IMR-90 (cell line): ENCODE results near the gene PROSER2. TPM values are rescaled to one million over a fixed set of nuclear protein-coding genes. Genes with fewer than 3 reads are reported as not detected.
A peak's percentile ranks its signal among the peaks of the same experiment; 100 is the strongest.

ENCODE experiments used
- ATAC-seq: fragments of 200-7000 bp; cut with Tn5 transposase; 2 replicates; pipeline ENCODE4 v1.9.1; 2020; ENCODE audit warnings: low read depth, mild to moderate bottlenecking, moderate library complexity
- BruUV-seq: library from RNA; stranded (reverse); fragments of 400-500 nt; replicated peaks from 2 replicates; lab custom pipeline; 2021; lab: Mats Ljungman, UMichigan
- CTCF ChIA-PET: fragments of 300-600 bp; formaldehyde crosslinking; extraction: SDS; loops from one replicate; lab custom pipeline; 2021; ENCODE audit warnings: antibody characterized with exemption; lab: Yijun Ruan, JAX
- POLR2A ChIA-PET: fragments of 300-600 bp; sonication (Branson Sonifier 250); formaldehyde crosslinking; loops from one replicate; lab custom pipeline; 2022; ENCODE audit warnings: antibody characterized with exemption; ENCODE audit not compliant: unreplicated experiment; lab: Charles Lee
- DNase-seq: peaks from one replicate; pipeline ENCODE4 v3.0.0; 2013
- H2AFZ ChIP-seq: replicated peaks from 2 replicates; pipeline ENCODE3; 2013; ENCODE audit warnings: low read length, mild to moderate bottlenecking; ENCODE audit not compliant: poor library complexity
- H2AK5ac ChIP-seq: 2 replicates; pipeline ENCODE4 v1.6.1; 2013; ENCODE audit warnings: low read depth, low read length, inconsistent platforms
- H2AK9ac ChIP-seq: replicated peaks from 2 replicates; pipeline ENCODE3; 2013; ENCODE audit warnings: mild to moderate bottlenecking, low read depth, low read length, moderate library complexity; ENCODE audit not compliant: poor library complexity
- H2BK120ac ChIP-seq: 2 replicates; pipeline ENCODE4 v1.6.1; 2013; ENCODE audit warnings: low read depth, low read length, inconsistent platforms
- H2BK15ac ChIP-seq: 3 replicates; pipeline ENCODE4 v1.6.1; 2013; ENCODE audit warnings: low read depth, low read length, inconsistent platforms
- H2BK20ac ChIP-seq: 2 replicates; pipeline ENCODE4 v1.6.1; 2013; ENCODE audit warnings: low read depth, mild to moderate bottlenecking, inconsistent platforms, low read length, moderate library complexity
- H2BK5ac ChIP-seq: 2 replicates; pipeline ENCODE4 v1.6.1; 2013; ENCODE audit warnings: mild to moderate bottlenecking, low read depth, low read length, inconsistent platforms; ENCODE audit not compliant: poor library complexity, severe bottlenecking
- H3K14ac ChIP-seq: replicated peaks from 2 replicates; pipeline ENCODE4 v1.6.1; 2013; ENCODE audit warnings: low read depth, low read length, inconsistent platforms
- H3K18ac ChIP-seq: 2 replicates; pipeline ENCODE4 v1.6.1; 2013; ENCODE audit warnings: low read depth, low read length, control low read depth
- H3K23ac ChIP-seq: 2 replicates; pipeline ENCODE4 v1.6.1; 2013; ENCODE audit warnings: low read depth, low read length, inconsistent platforms
- H3K27ac ChIP-seq: 2 replicates; pipeline ENCODE4 v1.5.1; 2013; ENCODE audit warnings: mild to moderate bottlenecking, control low read depth, low read length; ENCODE audit not compliant: insufficient read depth
- H3K27me3 ChIP-seq: 2 replicates; pipeline ENCODE4 v1.6.1; 2013; ENCODE audit warnings: low read length; ENCODE audit not compliant: control insufficient read depth, insufficient read depth
- H3K36me3 ChIP-seq: 2 replicates; pipeline ENCODE4 v1.6.1; 2013; ENCODE audit warnings: low read length, mixed read lengths; ENCODE audit not compliant: control insufficient read depth, insufficient read depth
- H3K4ac ChIP-seq: 2 replicates; pipeline ENCODE4 v1.6.1; 2013; ENCODE audit warnings: low read depth, low read length, inconsistent platforms
- H3K4me1 ChIP-seq: 2 replicates; pipeline ENCODE4 v1.6.1; 2013; ENCODE audit warnings: low read length, mixed read lengths; ENCODE audit not compliant: control insufficient read depth, insufficient read depth
- H3K4me2 ChIP-seq: 2 replicates; pipeline ENCODE4 v1.6.1; 2013; ENCODE audit warnings: low read depth, mild to moderate bottlenecking, control low read depth, low read length, moderate library complexity
- H3K4me3 ChIP-seq: 2 replicates; pipeline ENCODE4 v1.5.1; 2013; ENCODE audit warnings: low read depth, mild to moderate bottlenecking, control low read depth, low read length, moderate library complexity; ENCODE audit not compliant: insufficient read depth
- H3K56ac ChIP-seq: 2 replicates; pipeline ENCODE4 v1.6.1; 2013; ENCODE audit warnings: low read length, inconsistent platforms; ENCODE audit not compliant: insufficient read depth; ENCODE audit errors: extremely low read depth
- H3K79me1 ChIP-seq, 2 experiments: 2 replicates each; pipeline ENCODE4 v1.6.1; 2013; ENCODE audit warnings: low read length in 2 of 2, inconsistent platforms in 1 of 2, low read depth in 1 of 2
- H3K9ac ChIP-seq: 2 replicates; pipeline ENCODE4 v1.6.1; 2013; ENCODE audit warnings: low read depth, low read length, control low read depth
- H3K9me1 ChIP-seq: 2 replicates; pipeline ENCODE4 v1.6.1; 2013; ENCODE audit warnings: low read length, inconsistent platforms; ENCODE audit not compliant: insufficient read depth
- H3K9me3 ChIP-seq: 2 replicates; pipeline ENCODE4 v1.6.1; 2013; ENCODE audit warnings: low read length; ENCODE audit not compliant: control insufficient read depth, insufficient read depth
- H4K20me1 ChIP-seq: 2 replicates; pipeline ENCODE4 v1.6.1; 2013; ENCODE audit warnings: low read length, inconsistent platforms; ENCODE audit not compliant: insufficient read depth
- H4K5ac ChIP-seq: 2 replicates; pipeline ENCODE4 v1.6.1; 2013; ENCODE audit warnings: mild to moderate bottlenecking, low read depth, low read length, control low read depth
- H4K8ac ChIP-seq, 2 experiments: 2 replicates each; pipeline ENCODE4 v1.6.1; 2013; ENCODE audit warnings: low read depth in 2 of 2, low read length in 2 of 2, control low read depth in 1 of 2, inconsistent platforms in 1 of 2
- H4K91ac ChIP-seq: 2 replicates; pipeline ENCODE4 v1.6.1; 2013; ENCODE audit warnings: low read depth, low read length, inconsistent platforms; ENCODE audit not compliant: insufficient read depth
- BHLHE40 ChIP-seq: fragments of 150-350 bp; IDR thresholded peaks from 2 replicates; pipeline ENCODE4 v1.6.1; 2016; ENCODE audit warnings: mild to moderate bottlenecking, low read depth, low read length
- MAFK ChIP-seq: IDR thresholded peaks from 2 replicates; pipeline ENCODE4 v1.6.1; 2012; ENCODE audit warnings: low read depth, low read length, improper control_type of control experiment
- SMC3 ChIP-seq: fragments of 150-350 bp; IDR thresholded peaks from 2 replicates; pipeline ENCODE4 v1.6.1; 2016; ENCODE audit warnings: low read depth, mild to moderate bottlenecking, antibody characterized with exemption, low read length, moderate library complexity
- WGBS, 2 experiments: methylation state at CpG; one replicate each; pipeline versions ENCODE4 v1.1.5 to v1.1.7; 2013; ENCODE audit warnings: missing lambda C conversion rate in 2 of 2; ENCODE audit not compliant: insufficient read length in 1 of 2; ENCODE audit errors: extremely low coverage in 2 of 2; 5-methylcytosine and 5-hydroxymethylcytosine counted together
- dilution Hi-C: fragments of 300-500 bp; cut with HindIII; formaldehyde crosslinking; loops from one replicate; pipeline ENCODE4 v1.14.3; 2018; ENCODE audit warnings: low sequenced_read_pairs; ENCODE audit not compliant: unreplicated experiment
- in situ Hi-C: fragments of 300-500 bp; cut with MboI; formaldehyde crosslinking; loops from 3 replicates; pipeline ENCODE4 v1.14.3; 2019; ENCODE audit warnings: low sequenced_read_pairs, inconsistent platforms, mixed read lengths
- intact Hi-C: fragments of 100-400 bp; cut with micrococcal nuclease; formaldehyde crosslinking; loops from 2 replicates; pipeline ENCODE4 v1.10.0; 2022
- polyA plus RNA-seq, 3 experiments: library from polyadenylated mRNA; depleted of rRNA; stranded (reverse); fragments of >200 nt; gene quantifications; 2 replicates each; pipeline ENCODE4 v1.2.3, GENCODE V29; 2012; ENCODE audit warnings: low replicate concordance in 1 of 3
- total RNA-seq: library from RNA; depleted of rRNA; stranded (reverse); fragments of >200 nt; gene quantifications from 2 replicates; pipeline ENCODE4 v1.2.3, GENCODE V29; 2012

The PROSER2 gene
- total and polyA plus RNA-seq, 2 of the 4 experiments (the other 2 are of a cell fraction) = 1.4 to 2.0 TPM

DNA sequence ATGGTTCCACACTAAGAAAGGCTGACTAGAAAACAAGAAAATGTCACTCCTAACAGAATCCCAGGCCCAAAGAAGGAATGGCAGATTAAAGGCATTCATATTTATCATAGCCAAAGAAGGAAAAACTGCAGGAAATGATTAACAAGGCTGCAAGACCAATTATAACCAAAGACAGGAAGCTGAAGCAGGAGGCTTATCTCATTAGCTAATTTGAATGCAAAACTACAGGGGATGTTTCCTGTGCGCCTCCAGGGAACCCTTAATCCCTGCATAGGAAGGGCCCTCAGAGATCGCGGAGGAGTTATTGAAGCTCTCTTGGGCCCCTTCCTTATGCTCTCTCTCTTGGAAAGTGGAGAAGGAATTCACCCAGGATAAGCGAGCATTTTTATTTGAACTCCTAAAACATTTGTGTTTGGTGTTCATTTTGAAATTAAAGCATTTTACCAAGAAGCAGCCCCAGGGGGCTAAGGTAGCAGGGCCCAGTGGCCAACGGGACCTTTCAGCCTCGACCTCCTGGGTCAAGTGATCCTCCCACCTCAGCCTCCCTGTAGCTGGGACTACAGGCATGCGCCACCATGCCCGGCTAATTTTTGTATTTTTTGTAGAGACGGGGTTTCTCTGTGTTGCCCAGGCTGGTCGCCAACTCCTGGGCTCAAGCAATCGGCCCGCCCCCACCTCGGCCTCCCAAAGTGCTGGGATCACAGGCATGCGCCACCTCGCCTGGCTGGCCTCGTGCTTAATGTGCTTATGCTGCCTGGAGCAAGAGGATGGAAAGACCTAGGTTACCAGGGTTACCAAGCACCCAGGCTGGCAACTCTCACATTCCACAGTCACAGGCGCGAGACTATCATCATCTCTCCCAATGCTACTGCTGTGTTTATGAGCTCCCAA lies 24.1 kb upstream of the PROSER2 start:
- ATAC-seq = no peak
- Histone ChIP-seq H2AK5ac (no peak overlapping the region), H3K9me1 (peaks cover 17% of the 10 kb centered on the region), H3K27ac (no peak overlapping the region), H3K4me3 (no peak overlapping the region), H3K27me3 (no peaks in the 10 kb centered on the region), H4K5ac (no peak overlapping the region), H3K56ac (no peak overlapping the region), H2AK9ac (peak overlapping the region; percentile 16), H4K20me1 (no peaks in the 10 kb centered on the region), H3K4me2 (no peak overlapping the region), H4K8ac (peak overlapping the region in 1 of 2 experiments; percentile 70; a peak in 1 of 4 replicates), H3K4ac (no peak overlapping the region), H2BK20ac (no peak overlapping the region), H3K18ac (no peak overlapping the region), H3K14ac (no peak overlapping the region; the same call in 1 of the 2 replicates), H3K9me3 (no peaks in the 10 kb centered on the region), H3K23ac (no peak overlapping the region), H2BK120ac (no peak overlapping the region), H3K79me1 (no peaks in the 10 kb centered on the region), H2BK5ac (no peak overlapping the region), H4K91ac (no peak overlapping the region), H3K4me1 (peaks cover 1% of the 10 kb centered on the region), H2AFZ (no peak overlapping the region), H2BK15ac (no peak overlapping the region), H3K36me3 (no peaks in the 10 kb centered on the region), H3K9ac (no peak overlapping the region)
- intact Hi-C loops (no loop called here), in situ Hi-C loops (no loop called here), dilution Hi-C loops (no loop called here)
- TF ChIP-seq MAFK (no peak), SMC3 (no peak), BHLHE40 (no peak)
- DNase-seq = no peak
- no TSS peak for BruUV-seq
- 93% methylated on average over 5 of the region's 18 CpGs; no CpG with 5 or more reads in 1 of the 2 experiments for WGBS, 2 experiments
- ChIA-PET POLR2A (no interaction called here), CTCF (no interaction called here)
